ENCODE results near the gene FAM174C.
"Not testable (repeated sequence)": the region's sequence is repeated elsewhere in the genome, so short reads cannot be mapped to it uniquely, and the experiment has no call there.

Gene FAM174C

GRCh38 chr19:1307755-1308303, 32.5 kb downstream of the FAM174C start:
- DNase-seq, result no peak

- DNase-seq, result no peak
These were observed 33.4 kb downstream of the FAM174C start for GRCh38 chr19:1308718-1309117.

- no peak for DNase-seq
These were observed 34.9 kb downstream of the FAM174C start for GRCh38 chr19:1309977-1310852.

GRCh38 chr19:1310853-1311180, 35.5 kb downstream of the FAM174C start:
- no peak for DNase-seq

- DNase-seq, result no peak
These were observed 36.3 kb downstream of the FAM174C start for GRCh38 chr19:1311543-1312091.

GRCh38 chr19:1312767-1313694, 37.7 kb downstream of the FAM174C start:
- DNase-seq, result no peak

GRCh38 chr19:1313695-1314613, 38.6 kb downstream of the FAM174C start:
- DNase-seq, result no peak

- no peak for DNase-seq
These were observed 40.3 kb downstream of the FAM174C start for GRCh38 chr19:1315470-1316166.

GRCh38 chr19:1316466-1316865, 41.1 kb downstream of the FAM174C start:
- no peak for DNase-seq

- no peak for DNase-seq
These were observed 42.1 kb downstream of the FAM174C start for GRCh38 chr19:1317274-1318003.

GRCh38 chr19:1318678-1319471, 43.5 kb downstream of the FAM174C start:
- no peak for DNase-seq

- not testable (repeated sequence) for DNase-seq
These were observed 44.9 kb downstream of the FAM174C start for GRCh38 chr19:1320282-1320650.

GRCh38 chr19:1321539-1321938, 46.2 kb downstream of the FAM174C start:
- DNase-seq, result no peak

- no peak for DNase-seq
These were observed 47.1 kb downstream of the FAM174C start for GRCh38 chr19:1322198-1322981.

GRCh38 chr19:1324249-1324805, 49.0 kb downstream of the FAM174C start:
- DNase-seq, result no peak

GRCh38 chr19:1324806-1325567, 49.7 kb downstream of the FAM174C start:
- peak; percentile 22 for DNase-seq

- no peak for DNase-seq
These were observed 50.4 kb downstream of the FAM174C start for GRCh38 chr19:1325568-1326294.

Measured in GOT3 (cell line).